Psoas muscle (tissue), 8 donors: ENCODE results near the gene CLCN1. TPM values are rescaled to one million over a fixed set of nuclear protein-coding genes. Genes with fewer than 3 reads are reported as not detected.

Source experiments
- ATAC-seq, 4 donors: fragments of 200-7000 bp; cut with Tn5 transposase; one replicate each; pipeline ENCODE4 v1.9.1; 2020; ENCODE audit warnings: moderate library complexity in 3 of 4, mild to moderate bottlenecking in 2 of 4
- DNase-seq, 2 donors: peaks; one replicate each; pipeline ENCODE4 v3.0.0-alpha.2; 2020
- H3K27ac ChIP-seq: fragments of 200-600 bp; one replicate; pipeline ENCODE4 v1.8.0; 2022
- H3K27me3 ChIP-seq, 3 donors: fragments of 200-600 bp in 1 of 3; one replicate each; pipeline versions ENCODE4 v1.6.1 to v1.8.0; 2013 to 2022; ENCODE audit warnings: low read length in 2 of 3, mild to moderate bottlenecking in 2 of 3, moderate library complexity in 1 of 3; ENCODE audit not compliant: insufficient read depth in 3 of 3
- H3K36me3 ChIP-seq, 2 donors: fragments of 200-600 bp in 1 of 2; one replicate each; pipeline versions ENCODE4 v1.6.1 to v1.8.0; 2013 to 2022; ENCODE audit warnings: low read depth in 1 of 2, mild to moderate bottlenecking in 1 of 2, moderate library complexity in 1 of 2; ENCODE audit not compliant: insufficient read depth in 1 of 2
- H3K4me1 ChIP-seq: fragments of 200-600 bp; one replicate; pipeline ENCODE4 v1.8.0; 2022
- H3K4me3 ChIP-seq: fragments of 200-600 bp; one replicate; pipeline ENCODE4 v1.8.0; 2022; ENCODE audit warnings: mild to moderate bottlenecking
- H3K9me3 ChIP-seq: fragments of 200-600 bp; one replicate; pipeline ENCODE4 v1.8.0; 2022
- CTCF ChIP-seq: fragments of 200-600 bp; IDR thresholded peaks from one replicate; pipeline ENCODE4 v1.8.0; 2022; ENCODE audit warnings: antibody characterized with exemption
- WGBS, 3 donors: extraction: QIAGEN DNeasy Blood & Tissue Kit; methylation state at CpG; one replicate each; pipeline versions ENCODE4 v1.1.6 to v1.1.7; 2013; 5-methylcytosine and 5-hydroxymethylcytosine counted together
- intact Hi-C, 2 donors: fragments of 100-400 bp; cut with DNase I; formaldehyde crosslinking; loops; one replicate each; pipeline versions ENCODE4 v1.11.0 to v1.14.2; 2022
- polyA plus RNA-seq, 3 donors: library from polyadenylated mRNA; stranded (reverse); fragments of 200-250 nt; gene quantifications; one replicate each; pipeline ENCODE4 v1.2.3, GENCODE V29; 2013
- total RNA-seq, 4 donors: library from RNA; stranded (reverse); fragmentation: NEBNext Ultra II Directional in 2 of 4; extraction: Animal tissue kit (Norgen Biotek cat#: 25700) in 2 of 4; gene quantifications; one replicate each; pipeline versions ENCODE4 v1.2.1 to v1.2.4, GENCODE V29; 2021 to 2023
- donor health status: healthy with polysubstance abuse.
- donor health status: DM: no; HTN: no; CAD: no; lungs with moderate emphysema.
- donor health status: Bipolar disorder and iron deficiency.
- donor health status: healthy.
- donor health status: DM: yes; HTN: yes; CAD: no.
- donor health status: DM: no; HTN: no; CAD: no.
- donor health status: DM: no; HTN: no; CAD: no.
- donor health status: DM: yes; HTN: yes; CAD: no.

The CLCN1 gene
- total and polyA plus RNA-seq, 7 donors = 0.73 to 10.9 (median 3.6) TPM

GRCh38 chr7:143399151-143399550, 83.2 kb downstream of the CLCN1 start:
- Histone ChIP-seq H3K4me1 (no peaks in the 10 kb centered on the region), H3K27me3 (no peaks in the 10 kb centered on the region), H3K9me3 (no peaks in the 10 kb centered on the region), H3K27ac (no peak overlapping the region), H3K4me3 (no peak overlapping the region), H3K36me3 (no peaks in the 10 kb centered on the region)
- 89 to 93% (median 91%) methylated on average over 8 of the region's 8 CpGs for WGBS, 3 donors
- TF ChIP-seq CTCF = no peak
- ATAC-seq = no peak
- intact Hi-C loops = no loop called here
- DNase-seq = no peak

- Histone ChIP-seq H3K27ac (no peak overlapping the region), H3K9me3 (no peaks in the 10 kb centered on the region), H3K4me1 (no peaks in the 10 kb centered on the region), H3K4me3 (no peak overlapping the region), H3K27me3 (no peaks in the 10 kb centered on the region), H3K36me3 (no peaks in the 10 kb centered on the region)
- intact Hi-C loops = no loop called here
- ATAC-seq = no peak
- no peak for TF ChIP-seq CTCF
- 91 to 95% (median 95%) methylated on average over 17 to 20 of the region's 20 CpGs for WGBS, 3 donors
- DNase-seq = no peak
Observed at GRCh38 chr7:143399642-143400041, 83.7 kb downstream of the CLCN1 start.

- Histone ChIP-seq H3K27ac (no peak overlapping the region), H3K9me3 (no peaks in the 10 kb centered on the region), H3K36me3 (no peaks in the 10 kb centered on the region), H3K4me1 (no peaks in the 10 kb centered on the region), H3K27me3 (no peaks in the 10 kb centered on the region), H3K4me3 (no peak overlapping the region)
- WGBS, 3 donors = 65 to 74% (median 71%) methylated on average over 12 of the region's 12 CpGs
- no peak for TF ChIP-seq CTCF
- no peak for ATAC-seq
- DNase-seq = no peak
- intact Hi-C loops = no loop called here
Observed at GRCh38 chr7:143401265-143401664, 85.4 kb downstream of the CLCN1 start.

Other genes starting within 250 kb of the CLCN1 start
- gene PIP, start 184.0 kb upstream of the CLCN1 start, total RNA-seq = not detected
- under 1 TPM in 1 of 3 donors, not detected in 2; 0.18 TPM for gene PIP, start 184.0 kb upstream of the CLCN1 start, polyA plus RNA-seq
- gene TAS2R39, start 132.7 kb upstream of the CLCN1 start, total RNA-seq = not detected
- gene TAS2R39, start 132.7 kb upstream of the CLCN1 start, polyA plus RNA-seq = under 1 TPM in 1 of 3 donors, not detected in 2; 0.10 TPM
- not detected for gene TAS2R40, start 94.1 kb upstream of the CLCN1 start, total RNA-seq
- not detected for gene TAS2R40, start 94.1 kb upstream of the CLCN1 start, polyA plus RNA-seq
- gene GSTK1, start 52.7 kb upstream of the CLCN1 start, total RNA-seq = 100 to 1,000 TPM in 1 of 4 donors, 10 to 100 TPM in 3; 65.1 to 129 (median 92.6) TPM
- 100 to 1,000 TPM in 1 of 3 donors, 10 to 100 TPM in 2; 79.8 to 109 (median 93.9) TPM for gene GSTK1, start 52.7 kb upstream of the CLCN1 start, polyA plus RNA-seq
- under 1 TPM in 1 of 4 donors, not detected in 3; 0.43 TPM for gene TMEM139, start 31.2 kb upstream of the CLCN1 start, total RNA-seq
- under 1 TPM; 0.04 to 0.42 (median 0.31) TPM for gene TMEM139, start 31.2 kb upstream of the CLCN1 start, polyA plus RNA-seq
- 1 to 10 TPM; 3.2 to 7.6 (median 4.7) TPM for gene CASP2, start 27.8 kb upstream of the CLCN1 start, total RNA-seq
- 1 to 10 TPM; 1.4 to 4.3 (median 2.0) TPM for gene CASP2, start 27.8 kb upstream of the CLCN1 start, polyA plus RNA-seq
- 1 to 10 TPM in 1 of 4 donors, under 1 TPM in 3; 0.25 to 1.0 (median 0.61) TPM for gene FAM131B, start 46.6 kb downstream of the CLCN1 start, total RNA-seq
- gene FAM131B, start 46.6 kb downstream of the CLCN1 start, polyA plus RNA-seq = under 1 TPM; 0.13 to 0.27 (median 0.21) TPM
- 100 to 1,000 TPM in 2 of 4 donors, 10 to 100 TPM in 2; 60.4 to 134 (median 96.0) TPM for gene ZYX, start 65.2 kb downstream of the CLCN1 start, total RNA-seq
- 100 to 1,000 TPM in 1 of 3 donors, 10 to 100 TPM in 2; 34.4 to 215 (median 57.6) TPM for gene ZYX, start 65.2 kb downstream of the CLCN1 start, polyA plus RNA-seq
- under 1 TPM in 2 of 4 donors, not detected in 2; 0.28 to 0.38 TPM for gene EPHA1, start 92.7 kb downstream of the CLCN1 start, total RNA-seq
- under 1 TPM in 2 of 3 donors, not detected in 1; 0.07 to 0.12 TPM for gene EPHA1, start 92.7 kb downstream of the CLCN1 start, polyA plus RNA-seq
- not detected for gene TAS2R60, start 127.3 kb downstream of the CLCN1 start, total RNA-seq
- gene TAS2R60, start 127.3 kb downstream of the CLCN1 start, polyA plus RNA-seq = not detected
- gene TAS2R41, start 161.8 kb downstream of the CLCN1 start, total RNA-seq = not detected
- gene TAS2R41, start 161.8 kb downstream of the CLCN1 start, polyA plus RNA-seq = not detected